Panc1 (cell line): ENCODE measurements around the gene PPP1R3F.

Source experiments
- POLR2AphosphoS5 ChIP-seq: IDR thresholded peaks from 2 replicates; pipeline ENCODE4 v1.6.1; 2012; ENCODE audit warnings: mild to moderate bottlenecking, low read depth, low read length, moderate library complexity
- REST ChIP-seq, 2 experiments: IDR thresholded peaks; 2 replicates each; pipeline ENCODE4 v1.6.1; 2011 to 2012; ENCODE audit warnings: low read depth in 2 of 2, control low read depth in 1 of 2, low read length in 1 of 2, mild to moderate bottlenecking in 1 of 2, moderate library complexity in 1 of 2; ENCODE audit not compliant: insufficient read depth in 1 of 2
- SIN3A ChIP-seq: IDR thresholded peaks from 2 replicates; pipeline ENCODE4 v1.6.1; 2012; ENCODE audit warnings: low read depth, mild to moderate bottlenecking, low read length, moderate library complexity, borderline replicate concordance; ENCODE audit not compliant: insufficient read depth
- TCF7L2 ChIP-seq: IDR thresholded peaks from 2 replicates; pipeline ENCODE4 v1.6.1; 2011; ENCODE audit warnings: mild to moderate bottlenecking, low read depth, low read length, inconsistent platforms
- TF ChIP-seq, protein P1 (sequence below): fragments of 450-650 bp; IDR thresholded peaks from 2 replicates; pipeline ENCODE4 v1.5.1; 2017; ENCODE audit warnings: mild to moderate bottlenecking

DNA sequence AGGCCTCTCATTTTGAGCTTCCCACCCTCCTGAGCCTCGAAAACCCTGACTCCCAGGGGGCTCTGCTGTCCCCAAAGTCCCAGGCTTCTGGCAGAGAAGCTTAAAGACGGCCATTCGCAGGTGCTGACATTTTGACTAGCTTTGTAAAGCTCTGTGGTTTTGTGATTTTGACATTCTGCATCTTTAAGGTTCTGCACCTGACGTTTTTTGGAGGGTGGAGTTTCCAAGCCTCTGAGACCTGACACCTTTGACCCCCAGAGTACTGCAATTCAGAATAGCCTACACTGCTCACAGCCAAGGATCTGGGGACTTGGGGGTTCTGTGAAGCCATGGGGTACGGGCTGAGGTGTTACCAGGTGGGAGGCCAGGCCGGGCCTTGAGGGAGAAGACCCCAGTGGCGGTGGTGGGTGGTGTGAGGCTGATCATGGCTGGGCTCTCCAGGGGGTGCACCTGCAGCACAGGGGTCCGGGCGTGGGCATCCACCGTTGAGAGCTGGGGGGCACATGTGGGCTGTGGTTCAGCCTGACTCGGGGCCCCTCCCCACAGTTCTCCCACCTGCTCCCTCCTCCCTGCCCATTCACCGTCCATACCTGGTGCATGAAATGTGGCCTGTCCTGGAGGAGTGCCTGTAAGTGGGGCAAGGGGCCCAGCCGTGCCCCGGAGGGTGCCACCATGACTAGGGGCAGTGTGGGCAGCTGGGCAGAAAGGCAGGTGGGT is 12.4 kb upstream of the PPP1R3F start:
- TF ChIP-seq, protein P1, sequence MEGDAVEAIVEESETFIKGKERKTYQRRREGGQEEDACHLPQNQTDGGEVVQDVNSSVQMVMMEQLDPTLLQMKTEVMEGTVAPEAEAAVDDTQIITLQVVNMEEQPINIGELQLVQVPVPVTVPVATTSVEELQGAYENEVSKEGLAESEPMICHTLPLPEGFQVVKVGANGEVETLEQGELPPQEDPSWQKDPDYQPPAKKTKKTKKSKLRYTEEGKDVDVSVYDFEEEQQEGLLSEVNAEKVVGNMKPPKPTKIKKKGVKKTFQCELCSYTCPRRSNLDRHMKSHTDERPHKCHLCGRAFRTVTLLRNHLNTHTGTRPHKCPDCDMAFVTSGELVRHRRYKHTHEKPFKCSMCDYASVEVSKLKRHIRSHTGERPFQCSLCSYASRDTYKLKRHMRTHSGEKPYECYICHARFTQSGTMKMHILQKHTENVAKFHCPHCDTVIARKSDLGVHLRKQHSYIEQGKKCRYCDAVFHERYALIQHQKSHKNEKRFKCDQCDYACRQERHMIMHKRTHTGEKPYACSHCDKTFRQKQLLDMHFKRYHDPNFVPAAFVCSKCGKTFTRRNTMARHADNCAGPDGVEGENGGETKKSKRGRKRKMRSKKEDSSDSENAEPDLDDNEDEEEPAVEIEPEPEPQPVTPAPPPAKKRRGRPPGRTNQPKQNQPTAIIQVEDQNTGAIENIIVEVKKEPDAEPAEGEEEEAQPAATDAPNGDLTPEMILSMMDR: no peak
- no peak for TF ChIP-seq POLR2AphosphoS5
- no peak for TF ChIP-seq TCF7L2
- no peak for TF ChIP-seq SIN3A
- TF ChIP-seq REST (IDR thresholded peaks at IDR 0.05; ENCODE audit: insufficient read depth in 1 of 2, low read depth in 2 of 2, low read length in 1 of 2): no peak
